Measurements from ENCODE around the gene PTBP3. TPM values are rescaled to one million over a fixed set of nuclear protein-coding genes. Genes with fewer than 3 reads are reported as not detected.

Gene PTBP3
- total and polyA plus RNA-seq, 9 donors, result 9.4 to 40.2 (median 32.2) TPM

DNA sequence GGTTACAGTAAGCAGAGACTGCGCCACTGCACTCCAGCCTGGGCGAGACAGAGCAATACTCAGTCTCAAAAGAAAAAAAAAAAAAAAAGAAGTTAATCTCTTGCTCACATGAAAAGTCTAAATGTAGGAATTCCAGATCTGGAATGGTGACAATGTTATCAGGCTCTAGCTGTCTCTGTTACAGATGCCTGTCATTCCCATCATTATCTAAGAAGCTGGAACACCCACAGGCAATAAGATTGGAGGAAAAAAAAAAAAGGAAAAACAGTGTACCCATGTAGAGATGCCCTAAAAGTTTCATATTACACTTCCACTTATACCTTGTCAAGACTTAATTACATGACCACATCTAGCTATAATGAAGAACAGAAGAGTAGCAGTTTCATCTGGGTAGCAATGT, 38.2 kb downstream of the PTBP3 start:
- WGBS, 3 donors, result 97 to 100% (median 100%) methylated on average over 2 of the region's 2 CpGs
- Histone ChIP-seq H3K27me3 (no peaks in the 10 kb centered on the region), H3K36me3 (no peaks in the 10 kb centered on the region), H3K9me3 (no peaks in the 10 kb centered on the region), H3K27ac (no peak overlapping the region), H3K4me1 (ENCODE audit: insufficient read depth) (peaks cover 2% of the 10 kb centered on the region), H3K4me3 (no peak overlapping the region)
- DNase-seq, result no peak
- TF ChIP-seq POLR2A (IDR thresholded peaks at IDR 0.05) (no peak), EP300 (IDR thresholded peaks at IDR 0.05) (no peak)
- TF ChIP-seq, protein P1, sequence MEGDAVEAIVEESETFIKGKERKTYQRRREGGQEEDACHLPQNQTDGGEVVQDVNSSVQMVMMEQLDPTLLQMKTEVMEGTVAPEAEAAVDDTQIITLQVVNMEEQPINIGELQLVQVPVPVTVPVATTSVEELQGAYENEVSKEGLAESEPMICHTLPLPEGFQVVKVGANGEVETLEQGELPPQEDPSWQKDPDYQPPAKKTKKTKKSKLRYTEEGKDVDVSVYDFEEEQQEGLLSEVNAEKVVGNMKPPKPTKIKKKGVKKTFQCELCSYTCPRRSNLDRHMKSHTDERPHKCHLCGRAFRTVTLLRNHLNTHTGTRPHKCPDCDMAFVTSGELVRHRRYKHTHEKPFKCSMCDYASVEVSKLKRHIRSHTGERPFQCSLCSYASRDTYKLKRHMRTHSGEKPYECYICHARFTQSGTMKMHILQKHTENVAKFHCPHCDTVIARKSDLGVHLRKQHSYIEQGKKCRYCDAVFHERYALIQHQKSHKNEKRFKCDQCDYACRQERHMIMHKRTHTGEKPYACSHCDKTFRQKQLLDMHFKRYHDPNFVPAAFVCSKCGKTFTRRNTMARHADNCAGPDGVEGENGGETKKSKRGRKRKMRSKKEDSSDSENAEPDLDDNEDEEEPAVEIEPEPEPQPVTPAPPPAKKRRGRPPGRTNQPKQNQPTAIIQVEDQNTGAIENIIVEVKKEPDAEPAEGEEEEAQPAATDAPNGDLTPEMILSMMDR (IDR thresholded peaks at IDR 0.05), result no peak
- intact Hi-C loops (cut with DNase I), result no loop called here

DNA sequence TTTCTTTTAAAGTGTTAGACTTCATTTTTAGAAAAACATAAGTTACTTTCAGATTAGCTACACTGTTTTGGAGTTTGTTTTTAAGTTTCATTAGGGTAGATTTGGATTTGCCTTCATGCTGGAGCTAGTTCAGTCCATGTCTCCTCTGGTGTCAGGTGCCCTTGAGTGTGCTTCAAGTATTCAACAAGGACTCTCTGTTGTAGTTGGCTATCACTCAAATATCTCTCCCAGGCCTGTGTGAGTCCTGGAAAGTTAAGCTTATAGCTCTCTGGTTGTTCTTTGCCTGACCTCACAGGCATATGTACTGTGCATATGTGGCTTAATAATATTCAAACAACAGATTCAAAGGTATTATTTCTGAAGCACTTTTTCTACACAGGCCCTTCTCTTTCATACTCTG, 45.4 kb downstream of the PTBP3 start:
- H3K9me3 ChIP-seq, result no peaks in the 10 kb centered on the region

DNA sequence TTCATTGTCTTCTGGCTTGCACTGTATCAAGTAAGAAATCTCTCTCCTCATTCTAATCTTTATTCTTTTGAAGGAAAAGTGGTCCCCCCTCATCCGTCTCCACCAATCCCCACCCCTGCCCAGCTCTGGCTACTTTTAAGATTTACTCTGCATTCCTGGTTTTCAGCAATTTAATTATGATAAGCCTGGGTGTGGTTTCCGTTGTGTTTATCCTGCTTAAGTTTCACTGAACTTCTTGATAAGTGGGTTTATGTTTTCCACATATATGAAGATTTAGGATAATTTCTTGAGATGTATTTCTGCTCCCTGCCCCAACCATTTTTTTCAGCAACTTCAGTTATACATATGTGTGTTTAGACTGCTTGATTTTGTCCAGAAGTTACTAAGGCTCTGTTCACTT, 46.5 kb downstream of the PTBP3 start:
- H3K36me3 ChIP-seq, result no peaks in the 10 kb centered on the region
- no peak overlapping the region for H3K27ac ChIP-seq
- no peaks in the 10 kb centered on the region for H3K9me3 ChIP-seq
- 86 to 93% (median 88%) methylated on average over 2 of the region's 2 CpGs for WGBS, 3 donors
- no peaks in the 10 kb centered on the region for H3K4me1 ChIP-seq (ENCODE audit: insufficient read depth)
- no peaks in the 10 kb centered on the region for H3K27me3 ChIP-seq
- TF ChIP-seq, protein P1 (IDR thresholded peaks at IDR 0.05), result no peak
- TF ChIP-seq EP300 (IDR thresholded peaks at IDR 0.05) (no peak), POLR2A (IDR thresholded peaks at IDR 0.05) (no peak)
- intact Hi-C loops (cut with DNase I), result no loop called here
- no peak overlapping the region for H3K4me3 ChIP-seq
- no peak for DNase-seq

More for the DNA sequence above, 45.4 kb downstream of the PTBP3 start:
- intact Hi-C loops (cut with DNase I), result no loop called here
- no peak for TF ChIP-seq POLR2A (IDR thresholded peaks at IDR 0.05)
- no peak for TF ChIP-seq EP300 (IDR thresholded peaks at IDR 0.05)
- TF ChIP-seq, protein P1 (IDR thresholded peaks at IDR 0.05), result no peak
- Histone ChIP-seq H3K4me3 (no peak overlapping the region), H3K27ac (no peak overlapping the region), H3K4me1 (ENCODE audit: insufficient read depth) (no peaks in the 10 kb centered on the region), H3K36me3 (no peaks in the 10 kb centered on the region), H3K27me3 (no peaks in the 10 kb centered on the region)
- DNase-seq, result no peak

DNA sequence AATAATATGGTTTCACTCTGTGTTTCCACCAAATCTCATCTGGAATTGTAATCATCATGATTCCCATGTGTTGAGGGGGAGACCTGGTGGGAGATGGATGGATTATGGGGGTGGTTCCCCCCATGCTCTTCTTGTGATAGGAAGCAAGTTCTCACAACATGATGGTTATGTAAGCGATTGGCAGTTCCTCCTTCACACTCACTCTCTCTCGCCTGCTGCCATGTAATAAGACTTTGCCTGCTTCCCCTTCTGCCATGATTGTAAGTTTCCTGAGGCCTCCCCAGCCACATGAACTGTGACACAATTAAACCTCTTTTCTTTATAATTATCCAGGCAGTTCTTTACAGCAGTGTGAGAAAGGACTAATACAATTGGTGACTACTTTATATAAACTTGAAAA, 48.4 kb downstream of the PTBP3 start:
- Histone ChIP-seq H3K27me3 (no peaks in the 10 kb centered on the region), H3K9me3 (no peaks in the 10 kb centered on the region), H3K4me3 (no peak overlapping the region), H3K4me1 (ENCODE audit: insufficient read depth) (no peaks in the 10 kb centered on the region), H3K36me3 (no peaks in the 10 kb centered on the region), H3K27ac (no peak overlapping the region)
- WGBS, 3 donors, result 93 to 100% (median 96%) methylated on average over 2 of the region's 2 CpGs
- intact Hi-C loops (cut with DNase I), result no loop called here
- DNase-seq, result no peak
- TF ChIP-seq POLR2A (IDR thresholded peaks at IDR 0.05) (no peak), EP300 (IDR thresholded peaks at IDR 0.05) (no peak)
- TF ChIP-seq, protein P1 (IDR thresholded peaks at IDR 0.05), result no peak

All from ovary (tissue), 9 donors.